ENCODE measurements around the gene RGS7. TPM values are rescaled to one million over a fixed set of nuclear protein-coding genes. Genes with fewer than 3 reads are reported as not detected.

The RGS7 gene
- total RNA-seq, 1 donor from 2014 or later, result not detected

DNA sequence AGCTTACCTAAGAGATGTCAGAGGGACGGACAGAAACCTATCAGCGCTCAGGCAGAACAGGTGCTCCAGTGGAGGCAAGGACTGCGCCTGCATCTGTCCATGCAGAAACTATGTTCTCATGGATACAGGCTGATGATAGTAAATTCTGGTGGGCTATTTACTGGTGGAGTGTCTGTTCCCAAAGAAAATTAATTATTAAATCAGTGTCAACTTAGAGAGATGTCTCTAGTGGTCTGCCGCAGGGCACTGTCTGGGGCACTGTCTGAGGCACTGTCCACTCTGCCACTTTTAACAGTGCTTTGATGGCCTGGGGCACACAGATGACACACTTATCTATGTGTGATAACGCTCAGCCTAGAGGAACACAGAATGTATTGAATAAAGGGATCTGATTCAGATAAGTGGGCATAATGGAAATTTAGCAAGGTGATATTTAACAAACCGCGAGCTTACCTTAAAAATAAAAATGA, 148.1 kb downstream of the RGS7 start:
- Histone ChIP-seq H3K4me3 (no peak overlapping the region), H3K27me3 (no peaks in the 10 kb centered on the region), H3K9me3 (no peaks in the 10 kb centered on the region), H3K36me3 (no peaks in the 10 kb centered on the region), H3K4me1 (no peaks in the 10 kb centered on the region), H3K27ac (no peak overlapping the region)
- intact Hi-C loops (cut with DNase I), result no loop called here
- DNase-seq (ENCODE audit: extremely low spot score in 2 of 2), result no peak
- TF ChIP-seq POLR2A (IDR thresholded peaks at IDR 0.05) (no peak), CTCF (IDR thresholded peaks at IDR 0.05) (no peak), POLR2AphosphoS5 (IDR thresholded peaks at IDR 0.05; ENCODE audit: insufficient read depth in 1 of 2, low read depth in 1 of 2) (no peak)

GRCh38 chr1:241203817-241204216, 153.2 kb downstream of the RGS7 start:
- H3K4me1 ChIP-seq, result no peaks in the 10 kb centered on the region
- no peak overlapping the region for H3K4me3 ChIP-seq
- no peaks in the 10 kb centered on the region for H3K9me3 ChIP-seq
- no peak overlapping the region for H3K27ac ChIP-seq
- TF ChIP-seq POLR2A (IDR thresholded peaks at IDR 0.05) (no peak), CTCF (IDR thresholded peaks at IDR 0.05) (no peak), POLR2AphosphoS5 (IDR thresholded peaks at IDR 0.05; ENCODE audit: insufficient read depth in 1 of 2, low read depth in 1 of 2) (no peak)
- DNase-seq (ENCODE audit: extremely low spot score in 2 of 2), result no peak
- no peaks in the 10 kb centered on the region for H3K27me3 ChIP-seq
- H3K36me3 ChIP-seq, result no peaks in the 10 kb centered on the region
- intact Hi-C loops (cut with DNase I), result no loop called here

DNA sequence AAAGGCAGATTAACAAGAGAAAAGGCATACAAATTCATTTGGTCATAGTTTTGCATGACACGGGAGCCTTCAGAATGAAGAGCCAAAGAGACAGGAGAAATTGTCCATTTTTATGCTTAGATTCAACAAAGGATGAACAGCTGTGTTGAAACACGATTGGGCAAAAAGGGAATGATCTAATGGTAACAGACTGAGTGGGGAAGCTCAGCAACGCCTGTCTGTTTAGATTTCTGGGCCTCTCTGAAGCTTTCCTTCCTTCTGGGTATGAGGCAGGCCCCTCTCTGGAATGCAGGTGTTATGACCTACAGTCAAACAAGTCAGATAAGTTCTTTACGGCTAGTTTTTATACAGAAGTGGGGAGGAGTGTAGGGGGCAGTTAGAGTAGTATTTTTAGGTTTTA, 154.6 kb downstream of the RGS7 start:
- no peak for DNase-seq (ENCODE audit: extremely low spot score in 2 of 2)
- Histone ChIP-seq H3K4me3 (no peak overlapping the region), H3K27ac (no peak overlapping the region), H3K4me1 (no peaks in the 10 kb centered on the region), H3K9me3 (no peaks in the 10 kb centered on the region), H3K36me3 (no peaks in the 10 kb centered on the region), H3K27me3 (no peaks in the 10 kb centered on the region)
- TF ChIP-seq CTCF (IDR thresholded peaks at IDR 0.05) (no peak), POLR2AphosphoS5 (IDR thresholded peaks at IDR 0.05; ENCODE audit: insufficient read depth in 1 of 2, low read depth in 1 of 2) (no peak), POLR2A (IDR thresholded peaks at IDR 0.05) (no peak)
- intact Hi-C loops (cut with DNase I), result no loop called here

GRCh38 chr1:241186716-241187115, 170.3 kb downstream of the RGS7 start:
- TF ChIP-seq CTCF (IDR thresholded peaks at IDR 0.05) (no peak), POLR2A (IDR thresholded peaks at IDR 0.05) (no peak), POLR2AphosphoS5 (IDR thresholded peaks at IDR 0.05; ENCODE audit: insufficient read depth in 1 of 2, low read depth in 1 of 2) (no peak)
- Histone ChIP-seq H3K9me3 (no peaks in the 10 kb centered on the region), H3K4me3 (no peak overlapping the region), H3K27me3 (no peaks in the 10 kb centered on the region), H3K36me3 (no peaks in the 10 kb centered on the region), H3K4me1 (no peaks in the 10 kb centered on the region), H3K27ac (no peak overlapping the region)
- DNase-seq (ENCODE audit: extremely low spot score in 2 of 2), result no peak
- intact Hi-C loops (cut with DNase I), result no loop called here

GRCh38 chr1:241181971-241182370, 175.0 kb downstream of the RGS7 start:
- no peaks in the 10 kb centered on the region for H3K9me3 ChIP-seq
- H3K36me3 ChIP-seq, result no peaks in the 10 kb centered on the region
- no peak overlapping the region for H3K27ac ChIP-seq
- intact Hi-C loops (cut with DNase I), result no loop called here
- no peak overlapping the region for H3K4me3 ChIP-seq
- no peak for DNase-seq (ENCODE audit: extremely low spot score in 2 of 2)
- no peaks in the 10 kb centered on the region for H3K4me1 ChIP-seq
- no peaks in the 10 kb centered on the region for H3K27me3 ChIP-seq
- no peak for TF ChIP-seq POLR2AphosphoS5 (IDR thresholded peaks at IDR 0.05; ENCODE audit: insufficient read depth in 1 of 2, low read depth in 1 of 2)

Measured in vagina (tissue), 2 donors.